ENCODE measurements around the gene FOXD4L1.
"Not testable (repeated sequence)": the region's sequence is repeated elsewhere in the genome, so short reads cannot be mapped to it uniquely, and the experiment has no call there.

GRCh38 chr2:113511859-113512258 lies 13.4 kb downstream of the FOXD4L1 start:
- TF ChIP-seq CTCF (IDR thresholded peaks at IDR 0.05); POLR2A (IDR thresholded peaks at IDR 0.05; ENCODE audit: low read depth); EP300 (IDR thresholded peaks at IDR 0.05); POLR2AphosphoS5 (IDR thresholded peaks at IDR 0.05): not testable (repeated sequence)

Measured in esophagus muscularis mucosa (tissue), 4 donors.